ENCODE data around the gene MTMR1.

- no peak for TF ChIP-seq CTCF (IDR thresholded peaks at IDR 0.05)
- TF ChIP-seq ZFX (IDR thresholded peaks at IDR 0.05; ENCODE audit: borderline replicate concordance), result no peak
Observed at GRCh38 chrX:150770623-150771022, 77.4 kb downstream of the MTMR1 start.

Data from 22Rv1 (cell line).